HEK293 (cell line): ENCODE results near the gene HEATR5A.

Source experiments
- CTCF ChIA-PET: fragments of 350-600 bp; formaldehyde crosslinking; extraction: SDS; loops from one replicate; lab custom pipeline; 2021; ENCODE audit warnings: antibody characterized with exemption; lab: Yijun Ruan, JAX
- POLR2A ChIA-PET: fragments of 300-600 bp; formaldehyde crosslinking; extraction: SDS; loops from one replicate; lab custom pipeline; 2020; ENCODE audit warnings: antibody characterized with exemption, inconsistent platforms; lab: Yijun Ruan, JAX
- H3K27ac ChIP-seq: fragments of 200-500 bp; sonication (Bioruptor generic); 2 replicates; pipeline ENCODE4 v1.5.1; 2014; ENCODE audit warnings: low read depth, low read length, control low read depth, inconsistent platforms; ENCODE audit errors: extremely low read depth
- H3K36me3 ChIP-seq, 2 experiments: fragments of 200-500 bp in 1 of 2; sonication (Bioruptor generic) in 1 of 2; 1 replicate in 1 of 2; 2 replicates in 1 of 2; pipeline ENCODE4 v1.5.1; 2014 to 2017; ENCODE audit warnings: inconsistent platforms in 2 of 2, low read length in 2 of 2; ENCODE audit not compliant: control insufficient read depth in 2 of 2, insufficient read depth in 1 of 2
- H3K4me1 ChIP-seq: fragments of 200-500 bp; sonication (Bioruptor generic); 2 replicates; pipeline ENCODE4 v1.5.1; 2014; ENCODE audit warnings: mild to moderate bottlenecking, low read length, inconsistent platforms; ENCODE audit not compliant: control insufficient read depth, insufficient read depth
- H3K4me3 ChIP-seq: 2 replicates; pipeline ENCODE4 v1.5.1; 2011; ENCODE audit warnings: low read depth, mild to moderate bottlenecking, control low read depth, low read length, moderate library complexity
- H3K9me3 ChIP-seq: fragments of 200-500 bp; sonication (Bioruptor generic); 2 replicates; pipeline ENCODE4 v1.5.1; 2014; ENCODE audit warnings: low read depth, low read length, inconsistent platforms; ENCODE audit not compliant: control insufficient read depth, insufficient read depth
- GFI1B ChIP-seq: fragments of 450-650 bp; formaldehyde crosslinking; IDR thresholded peaks from 2 replicates; pipeline ENCODE4 v1.5.1; 2016; ENCODE audit warnings: missing biosample characterization, missing genetic modification characterization
- GLIS1 ChIP-seq: fragments of 450-650 bp; formaldehyde crosslinking; IDR thresholded peaks from 2 replicates; pipeline ENCODE4 v1.5.1; 2016; ENCODE audit warnings: missing biosample characterization, missing genetic modification characterization
- IKZF3 ChIP-seq: fragments of 450-650 bp; IDR thresholded peaks from 2 replicates; pipeline ENCODE4 v1.5.0; 2018; ENCODE audit warnings: missing biosample characterization, mild to moderate bottlenecking, missing genetic modification characterization, moderate library complexity
- KLF1 ChIP-seq: fragments of 450-650 bp; formaldehyde crosslinking; IDR thresholded peaks from 2 replicates; pipeline ENCODE4 v1.5.1; 2016; ENCODE audit warnings: missing biosample characterization, missing genetic modification characterization
- YY1 ChIP-seq: fragments of 450-650 bp; formaldehyde crosslinking; IDR thresholded peaks from 2 replicates; pipeline ENCODE4 v1.5.1; 2018; ENCODE audit warnings: missing biosample characterization, missing genetic modification characterization
- ZBTB21 ChIP-seq: fragments of 450-650 bp; formaldehyde crosslinking; IDR thresholded peaks from 2 replicates; pipeline ENCODE4 v1.5.1; 2017; ENCODE audit warnings: missing biosample characterization, missing genetic modification characterization
- ZNF121 ChIP-seq: fragments of 450-650 bp; formaldehyde crosslinking; IDR thresholded peaks from 2 replicates; pipeline ENCODE4 v1.5.1; 2016; ENCODE audit warnings: missing biosample characterization, missing genetic modification characterization
- ZNF146 ChIP-seq: fragments of 450-650 bp; formaldehyde crosslinking; IDR thresholded peaks from 2 replicates; pipeline ENCODE4 v1.5.1; 2016; ENCODE audit warnings: missing biosample characterization, missing genetic modification characterization
- ZNF148 ChIP-seq: fragments of 450-650 bp; formaldehyde crosslinking; IDR thresholded peaks from 2 replicates; pipeline ENCODE4 v1.5.0; 2017; ENCODE audit warnings: missing biosample characterization, missing genetic modification characterization, borderline replicate concordance
- ZNF202 ChIP-seq: fragments of 450-650 bp; formaldehyde crosslinking; IDR thresholded peaks from 2 replicates; pipeline ENCODE4 v1.5.1; 2016; ENCODE audit warnings: missing biosample characterization, missing genetic modification characterization, borderline replicate concordance
- ZNF248 ChIP-seq: fragments of 450-650 bp; formaldehyde crosslinking; IDR thresholded peaks from 2 replicates; pipeline ENCODE4 v1.5.1; 2017; ENCODE audit warnings: missing biosample characterization, missing genetic modification characterization
- ZNF449 ChIP-seq: fragments of 450-650 bp; formaldehyde crosslinking; IDR thresholded peaks from 2 replicates; pipeline ENCODE4 v1.5.1; 2017; ENCODE audit warnings: missing biosample characterization, mild to moderate bottlenecking, missing genetic modification characterization, moderate library complexity
- ZNF521 ChIP-seq: fragments of 450-650 bp; formaldehyde crosslinking; IDR thresholded peaks from 2 replicates; pipeline ENCODE4 v1.5.1; 2017; ENCODE audit warnings: missing biosample characterization, mild to moderate bottlenecking, missing genetic modification characterization
- ZNF610 ChIP-seq: fragments of 450-650 bp; formaldehyde crosslinking; IDR thresholded peaks from 2 replicates; pipeline ENCODE4 v1.5.1; 2016; ENCODE audit warnings: missing biosample characterization, missing genetic modification characterization, borderline replicate concordance
- ZNF792 ChIP-seq: fragments of 450-650 bp; formaldehyde crosslinking; IDR thresholded peaks from 2 replicates; pipeline ENCODE4 v1.5.1; 2016; ENCODE audit warnings: missing biosample characterization, missing genetic modification characterization
- TF ChIP-seq, protein P1 (sequence below): fragments of 450-650 bp; formaldehyde crosslinking; IDR thresholded peaks from 2 replicates; pipeline ENCODE4 v1.5.1; 2016; ENCODE audit warnings: missing biosample characterization, missing genetic modification characterization
- TF ChIP-seq, protein P2 (sequence below): fragments of 450-650 bp; formaldehyde crosslinking; IDR thresholded peaks from 2 replicates; pipeline ENCODE4; 2016; ENCODE audit warnings: missing biosample characterization, missing genetic modification characterization
- TF ChIP-seq, protein P3 (sequence below): fragments of 450-650 bp; formaldehyde crosslinking; IDR thresholded peaks from 2 replicates; pipeline ENCODE4 v1.5.1; 2016; ENCODE audit warnings: missing biosample characterization, missing genetic modification characterization
- TF ChIP-seq, protein P4 (sequence below): fragments of 450-650 bp; formaldehyde crosslinking; IDR thresholded peaks from 2 replicates; pipeline ENCODE4 v1.5.1; 2016; ENCODE audit warnings: missing biosample characterization, missing genetic modification characterization, low read depth

Gene HEATR5A

GRCh38 chr14:31268216-31268615 lies 152.1 kb downstream of the HEATR5A start:
- TF ChIP-seq GLIS1 (no peak), ZNF121 (tag by site-specific recombination) (no peak), ZNF610 (no peak), YY1 (tag by site-specific recombination) (no peak), IKZF3 (tag by site-specific recombination) (no peak), ZNF146 (tag by site-specific recombination) (no peak), ZNF202 (tag by site-specific recombination) (no peak), ZNF792 (tag by site-specific recombination) (no peak), ZNF449 (no peak), ZNF148 (tag by site-specific recombination) (no peak), ZNF521 (tag by site-specific recombination) (no peak), GFI1B (tag by site-specific recombination) (no peak), ZNF248 (tag by site-specific recombination) (no peak), ZBTB21 (tag by site-specific recombination) (no peak), KLF1 (tag by site-specific recombination) (no peak)
- TF ChIP-seq, protein P1, sequence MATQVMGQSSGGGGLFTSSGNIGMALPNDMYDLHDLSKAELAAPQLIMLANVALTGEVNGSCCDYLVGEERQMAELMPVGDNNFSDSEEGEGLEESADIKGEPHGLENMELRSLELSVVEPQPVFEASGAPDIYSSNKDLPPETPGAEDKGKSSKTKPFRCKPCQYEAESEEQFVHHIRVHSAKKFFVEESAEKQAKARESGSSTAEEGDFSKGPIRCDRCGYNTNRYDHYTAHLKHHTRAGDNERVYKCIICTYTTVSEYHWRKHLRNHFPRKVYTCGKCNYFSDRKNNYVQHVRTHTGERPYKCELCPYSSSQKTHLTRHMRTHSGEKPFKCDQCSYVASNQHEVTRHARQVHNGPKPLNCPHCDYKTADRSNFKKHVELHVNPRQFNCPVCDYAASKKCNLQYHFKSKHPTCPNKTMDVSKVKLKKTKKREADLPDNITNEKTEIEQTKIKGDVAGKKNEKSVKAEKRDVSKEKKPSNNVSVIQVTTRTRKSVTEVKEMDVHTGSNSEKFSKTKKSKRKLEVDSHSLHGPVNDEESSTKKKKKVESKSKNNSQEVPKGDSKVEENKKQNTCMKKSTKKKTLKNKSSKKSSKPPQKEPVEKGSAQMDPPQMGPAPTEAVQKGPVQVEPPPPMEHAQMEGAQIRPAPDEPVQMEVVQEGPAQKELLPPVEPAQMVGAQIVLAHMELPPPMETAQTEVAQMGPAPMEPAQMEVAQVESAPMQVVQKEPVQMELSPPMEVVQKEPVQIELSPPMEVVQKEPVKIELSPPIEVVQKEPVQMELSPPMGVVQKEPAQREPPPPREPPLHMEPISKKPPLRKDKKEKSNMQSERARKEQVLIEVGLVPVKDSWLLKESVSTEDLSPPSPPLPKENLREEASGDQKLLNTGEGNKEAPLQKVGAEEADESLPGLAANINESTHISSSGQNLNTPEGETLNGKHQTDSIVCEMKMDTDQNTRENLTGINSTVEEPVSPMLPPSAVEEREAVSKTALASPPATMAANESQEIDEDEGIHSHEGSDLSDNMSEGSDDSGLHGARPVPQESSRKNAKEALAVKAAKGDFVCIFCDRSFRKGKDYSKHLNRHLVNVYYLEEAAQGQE (tag by site-specific recombination): no peak
- TF ChIP-seq, protein P2, sequence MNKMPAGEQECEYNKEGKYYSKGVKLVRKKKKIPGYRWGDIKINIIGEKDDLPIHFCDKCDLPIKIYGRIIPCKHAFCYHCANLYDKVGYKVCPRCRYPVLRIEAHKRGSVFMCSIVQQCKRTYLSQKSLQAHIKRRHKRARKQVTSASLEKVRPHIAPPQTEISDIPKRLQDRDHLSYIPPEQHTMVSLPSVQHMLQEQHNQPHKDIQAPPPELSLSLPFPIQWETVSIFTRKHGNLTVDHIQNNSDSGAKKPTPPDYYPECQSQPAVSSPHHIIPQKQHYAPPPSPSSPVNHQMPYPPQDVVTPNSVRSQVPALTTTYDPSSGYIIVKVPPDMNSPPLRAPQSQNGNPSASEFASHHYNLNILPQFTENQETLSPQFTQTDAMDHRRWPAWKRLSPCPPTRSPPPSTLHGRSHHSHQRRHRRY (tag by site-specific recombination): no peak
- TF ChIP-seq, protein P3, sequence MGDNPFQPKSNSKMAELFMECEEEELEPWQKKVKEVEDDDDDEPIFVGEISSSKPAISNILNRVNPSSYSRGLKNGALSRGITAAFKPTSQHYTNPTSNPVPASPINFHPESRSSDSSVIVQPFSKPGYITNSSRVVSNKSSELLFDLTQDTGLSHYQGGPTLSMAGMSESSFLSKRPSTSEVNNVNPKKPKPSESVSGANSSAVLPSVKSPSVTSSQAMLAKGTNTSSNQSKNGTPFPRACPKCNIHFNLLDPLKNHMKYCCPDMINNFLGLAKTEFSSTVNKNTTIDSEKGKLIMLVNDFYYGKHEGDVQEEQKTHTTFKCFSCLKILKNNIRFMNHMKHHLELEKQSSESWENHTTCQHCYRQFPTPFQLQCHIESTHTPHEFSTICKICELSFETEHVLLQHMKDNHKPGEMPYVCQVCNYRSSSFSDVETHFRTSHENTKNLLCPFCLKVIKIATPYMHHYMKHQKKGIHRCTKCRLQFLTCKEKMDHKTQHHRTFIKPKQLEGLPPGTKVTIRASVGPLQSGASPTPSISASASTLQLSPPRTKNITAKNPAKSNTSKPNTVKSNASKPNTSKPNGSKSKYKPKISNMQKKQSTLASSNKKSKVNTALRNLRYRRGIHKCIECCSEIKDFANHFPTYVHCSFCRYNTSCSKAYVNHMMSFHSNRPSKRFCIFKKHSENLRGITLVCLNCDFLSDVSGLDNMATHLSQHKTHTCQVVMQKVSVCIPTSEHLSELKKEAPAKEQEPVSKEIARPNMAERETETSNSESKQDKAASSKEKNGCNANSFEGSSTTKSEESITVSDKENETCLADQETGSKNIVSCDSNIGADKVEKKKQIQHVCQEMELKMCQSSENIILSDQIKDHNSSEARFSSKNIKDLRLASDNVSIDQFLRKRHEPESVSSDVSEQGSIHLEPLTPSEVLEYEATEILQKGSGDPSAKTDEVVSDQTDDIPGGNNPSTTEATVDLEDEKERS (tag by site-specific recombination): no peak
- TF ChIP-seq, protein P4, sequence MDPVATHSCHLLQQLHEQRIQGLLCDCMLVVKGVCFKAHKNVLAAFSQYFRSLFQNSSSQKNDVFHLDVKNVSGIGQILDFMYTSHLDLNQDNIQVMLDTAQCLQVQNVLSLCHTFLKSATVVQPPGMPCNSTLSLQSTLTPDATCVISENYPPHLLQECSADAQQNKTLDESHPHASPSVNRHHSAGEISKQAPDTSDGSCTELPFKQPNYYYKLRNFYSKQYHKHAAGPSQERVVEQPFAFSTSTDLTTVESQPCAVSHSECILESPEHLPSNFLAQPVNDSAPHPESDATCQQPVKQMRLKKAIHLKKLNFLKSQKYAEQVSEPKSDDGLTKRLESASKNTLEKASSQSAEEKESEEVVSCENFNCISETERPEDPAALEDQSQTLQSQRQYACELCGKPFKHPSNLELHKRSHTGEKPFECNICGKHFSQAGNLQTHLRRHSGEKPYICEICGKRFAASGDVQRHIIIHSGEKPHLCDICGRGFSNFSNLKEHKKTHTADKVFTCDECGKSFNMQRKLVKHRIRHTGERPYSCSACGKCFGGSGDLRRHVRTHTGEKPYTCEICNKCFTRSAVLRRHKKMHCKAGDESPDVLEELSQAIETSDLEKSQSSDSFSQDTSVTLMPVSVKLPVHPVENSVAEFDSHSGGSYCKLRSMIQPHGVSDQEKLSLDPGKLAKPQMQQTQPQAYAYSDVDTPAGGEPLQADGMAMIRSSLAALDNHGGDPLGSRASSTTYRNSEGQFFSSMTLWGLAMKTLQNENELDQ (tag by site-specific recombination): no peak
- H3K27ac ChIP-seq: no peak overlapping the region
- no peaks in the 10 kb centered on the region for H3K4me1 ChIP-seq
- ChIA-PET POLR2A (no interaction called here), CTCF (no interaction called here)
- H3K4me3 ChIP-seq: no peak overlapping the region
- no peaks in the 10 kb centered on the region for H3K9me3 ChIP-seq
- no peaks in the 10 kb centered on the region for H3K36me3 ChIP-seq
